Mesendoderm (in vitro differentiated cells): ENCODE measurements around the gene SLC35F1.

Source experiments
- DNase-seq: peaks from one replicate; pipeline ENCODE4 v3.0.0; 2013
- H2AK5ac ChIP-seq: 2 replicates; pipeline ENCODE4 v1.6.1; 2013; ENCODE audit warnings: low read length, inconsistent platforms
- H2BK120ac ChIP-seq: 2 replicates; pipeline ENCODE4 v1.6.1; 2013; ENCODE audit warnings: low read depth, mild to moderate bottlenecking, low read length, moderate library complexity, mixed read lengths
- H2BK15ac ChIP-seq: replicated peaks from 2 replicates; pipeline ENCODE4 v1.6.1; 2013; ENCODE audit warnings: low read depth, mild to moderate bottlenecking, moderate library complexity
- H2BK5ac ChIP-seq: 2 replicates; pipeline ENCODE4 v1.6.1; 2013; ENCODE audit warnings: low read length, inconsistent platforms
- H3K18ac ChIP-seq: 2 replicates; pipeline ENCODE4 v1.6.1; 2013; ENCODE audit warnings: mild to moderate bottlenecking, low read length, mixed read lengths
- H3K23ac ChIP-seq: one replicate; pipeline ENCODE4 v1.6.1; 2013; ENCODE audit warnings: low read length
- H3K27ac ChIP-seq: 2 replicates; pipeline ENCODE4 v1.5.1; 2013; ENCODE audit warnings: low read depth, mild to moderate bottlenecking, inconsistent platforms, low read length, moderate library complexity
- H3K27me3 ChIP-seq: 2 replicates; pipeline ENCODE4 v1.6.1; 2013; ENCODE audit warnings: low read length, control low read depth, mild to moderate bottlenecking, inconsistent platforms; ENCODE audit not compliant: insufficient read depth, poor library complexity
- H3K36me3 ChIP-seq: 2 replicates; pipeline ENCODE4 v1.6.1; 2013; ENCODE audit warnings: low read length, inconsistent platforms; ENCODE audit not compliant: control insufficient read depth, insufficient read depth
- H3K4ac ChIP-seq: one replicate; pipeline ENCODE4 v1.6.1; 2013; ENCODE audit warnings: low read depth, mild to moderate bottlenecking, low read length, moderate library complexity
- H3K4me1 ChIP-seq: 2 replicates; pipeline ENCODE4 v1.6.1; 2013; ENCODE audit warnings: low read depth, low read length, inconsistent platforms; ENCODE audit not compliant: control insufficient read depth
- H3K4me2 ChIP-seq: 2 replicates; pipeline ENCODE4 v1.6.1; 2013; ENCODE audit warnings: low read length
- H3K4me3 ChIP-seq: 2 replicates; pipeline ENCODE4 v1.5.1; 2013; ENCODE audit warnings: mild to moderate bottlenecking, low read length
- H3K56ac ChIP-seq: one replicate; pipeline ENCODE4 v1.6.1; 2013; ENCODE audit warnings: low read length
- H3K79me1 ChIP-seq: 2 replicates; pipeline ENCODE4 v1.6.1; 2013; ENCODE audit warnings: low read length, inconsistent platforms
- H3K79me2 ChIP-seq: 2 replicates; pipeline ENCODE4 v1.6.1; 2013; ENCODE audit warnings: mild to moderate bottlenecking, low read length; ENCODE audit not compliant: control insufficient read depth, insufficient read depth
- H3K9ac ChIP-seq: 2 replicates; pipeline ENCODE4 v1.6.1; 2013; ENCODE audit warnings: low read length, inconsistent platforms
- H4K5ac ChIP-seq: one replicate; pipeline ENCODE4 v1.6.1; 2013; ENCODE audit warnings: low read length
- H4K8ac ChIP-seq: one replicate; pipeline ENCODE4 v1.6.1; 2013; ENCODE audit warnings: low read depth, mild to moderate bottlenecking, control low read depth, low read length, moderate library complexity
- whole genome bisulfite sequencing: extraction: QIAGEN DNeasy Blood & Tissue Kit; methylation state at CpG from one replicate; pipeline ENCODE4 v1.1.7; 2013; ENCODE audit warnings: low lambda C conversion rate, missing lambda C conversion rate; ENCODE audit not compliant: insufficient coverage; ENCODE audit errors: extremely low coverage; 5-methylcytosine and 5-hydroxymethylcytosine counted together

The SLC35F1 gene

DNA sequence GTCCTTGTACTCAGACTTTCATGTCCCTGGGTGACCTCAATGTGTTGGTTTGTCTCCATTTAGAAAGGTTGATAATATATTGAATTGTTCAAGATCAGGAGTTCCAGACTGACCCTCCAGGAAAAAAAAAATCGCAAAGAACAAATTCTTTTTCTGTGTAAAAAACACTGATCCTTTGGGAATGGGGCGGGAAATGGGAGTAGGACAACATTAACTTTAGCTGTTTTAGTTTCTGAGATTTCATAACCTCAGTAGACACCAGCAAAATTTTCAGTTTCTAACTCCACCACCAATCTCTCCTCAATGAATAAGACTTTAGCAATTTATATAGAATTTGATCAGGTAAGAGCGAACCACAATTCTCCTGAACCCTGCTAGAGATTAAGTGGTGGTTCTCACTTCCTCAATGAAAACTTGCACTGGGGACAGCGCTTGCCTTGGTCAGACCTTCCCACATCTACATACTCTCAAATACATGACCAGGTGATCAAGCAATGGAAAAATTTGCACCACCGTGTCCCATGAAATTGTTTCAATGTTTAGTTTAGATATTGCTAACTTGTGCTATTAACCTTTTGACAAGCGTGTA is 409.8 kb downstream of the SLC35F1 start:
- H3K18ac ChIP-seq = no peak overlapping the region
- no peaks in the 10 kb centered on the region for H3K79me1 ChIP-seq
- no peaks in the 10 kb centered on the region for H3K36me3 ChIP-seq
- H2BK15ac ChIP-seq = no peak overlapping the region
- H4K8ac ChIP-seq = no peak overlapping the region
- H3K23ac ChIP-seq = no peak overlapping the region
- H3K4me3 ChIP-seq = no peak overlapping the region
- H4K5ac ChIP-seq = no peak overlapping the region
- no peaks in the 10 kb centered on the region for H3K27me3 ChIP-seq
- H3K27ac ChIP-seq = no peak overlapping the region
- no peak overlapping the region for H3K56ac ChIP-seq
- H3K9ac ChIP-seq = no peak overlapping the region
- no peak overlapping the region for H3K4me2 ChIP-seq
- no peak overlapping the region for H2BK120ac ChIP-seq
- H3K4me1 ChIP-seq = no peaks in the 10 kb centered on the region
- H2BK5ac ChIP-seq = no peak overlapping the region
- no peak overlapping the region for H2AK5ac ChIP-seq
- no peaks in the 10 kb centered on the region for H3K79me2 ChIP-seq
- DNase-seq = no peak
- no peak overlapping the region for H3K4ac ChIP-seq
- WGBS = no CpG with 5 or more reads among the region's 6 CpGs

DNA sequence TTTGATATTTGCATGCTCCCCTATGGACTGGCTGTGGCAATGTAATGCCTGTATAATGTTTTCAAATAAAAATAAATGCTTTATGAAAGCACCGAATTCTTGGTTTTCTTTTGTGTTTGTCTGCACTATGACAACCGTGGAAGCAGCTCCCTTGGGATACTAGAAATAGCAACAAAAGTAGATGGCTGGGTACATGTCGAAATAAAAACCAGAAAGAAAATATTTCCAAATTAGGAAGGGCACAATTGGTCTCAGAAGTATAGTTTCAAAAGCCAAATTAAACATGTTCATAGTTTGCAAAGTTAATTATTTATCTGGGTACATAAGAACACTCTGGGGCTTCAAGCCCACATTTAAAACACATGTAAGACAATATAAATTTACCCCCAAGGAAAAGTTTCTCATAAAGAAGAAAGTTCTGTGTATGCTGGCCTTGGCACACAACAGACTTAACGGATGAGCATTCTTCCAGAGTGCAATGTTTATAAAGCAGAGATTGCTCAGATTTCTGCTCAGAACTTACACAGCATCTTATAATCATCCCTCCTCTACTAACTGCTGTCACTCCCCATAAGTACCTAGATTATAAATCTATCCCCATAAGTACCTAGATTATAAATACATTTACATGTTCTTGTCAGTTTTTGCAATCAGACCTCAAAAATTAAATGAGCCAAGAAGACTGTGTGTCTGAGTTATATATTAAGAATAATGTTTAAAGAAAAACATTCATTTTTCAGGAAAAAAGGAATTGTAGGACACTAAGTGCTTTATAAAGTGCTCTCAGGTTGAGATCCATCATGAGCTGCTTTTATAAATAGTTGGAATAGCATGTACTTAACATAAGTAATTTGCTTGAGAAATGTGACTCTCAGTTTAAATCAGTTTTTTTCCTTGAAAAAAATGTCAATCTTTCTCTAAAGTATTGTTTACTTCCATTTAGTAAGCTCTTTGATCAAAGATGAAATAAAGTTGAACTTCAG is 410.8 kb downstream of the SLC35F1 start:
- Histone ChIP-seq H3K79me1 (no peaks in the 10 kb centered on the region), H2AK5ac (no peak overlapping the region), H3K4me2 (no peak overlapping the region), H2BK5ac (no peak overlapping the region), H3K27ac (no peak overlapping the region), H3K4me3 (no peak overlapping the region), H3K4ac (no peak overlapping the region), H3K4me1 (no peaks in the 10 kb centered on the region), H3K56ac (no peak overlapping the region), H4K5ac (no peak overlapping the region), H2BK15ac (no peak overlapping the region), H3K18ac (no peak overlapping the region), H3K36me3 (no peaks in the 10 kb centered on the region), H4K8ac (no peak overlapping the region), H3K23ac (no peak overlapping the region), H3K27me3 (no peaks in the 10 kb centered on the region), H3K79me2 (no peaks in the 10 kb centered on the region), H3K9ac (no peak overlapping the region), H2BK120ac (no peak overlapping the region)
- no peak for DNase-seq
- WGBS = no CpG with 5 or more reads among the region's 4 CpGs

DNA sequence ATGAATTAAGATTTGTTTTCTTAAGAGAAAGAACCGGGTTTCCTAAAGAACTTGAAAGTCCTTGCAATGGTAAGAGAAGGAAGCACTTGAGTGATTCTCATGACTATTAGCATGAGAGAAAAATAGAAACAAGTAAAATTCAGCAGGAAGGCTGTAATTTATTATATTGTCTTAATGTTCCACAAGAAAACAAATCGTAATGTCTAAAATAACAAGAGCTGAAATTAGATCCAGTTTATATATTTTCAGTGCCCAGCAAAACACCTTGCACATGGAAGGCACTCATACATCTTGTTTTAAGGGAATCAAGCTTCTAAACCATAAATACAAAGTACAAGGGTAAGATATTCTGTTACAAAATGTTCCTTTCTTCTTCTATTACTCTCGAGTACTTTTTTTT is 411.6 kb downstream of the SLC35F1 start:
- H3K4ac ChIP-seq = no peak overlapping the region
- no peak overlapping the region for H3K23ac ChIP-seq
- H3K18ac ChIP-seq = no peak overlapping the region
- no peaks in the 10 kb centered on the region for H3K27me3 ChIP-seq
- H3K79me2 ChIP-seq = no peaks in the 10 kb centered on the region
- H2BK15ac ChIP-seq = no peak overlapping the region
- no peak overlapping the region for H2BK5ac ChIP-seq
- H4K8ac ChIP-seq = no peak overlapping the region
- WGBS = no CpG with 5 or more reads among the region's 3 CpGs
- no peaks in the 10 kb centered on the region for H3K79me1 ChIP-seq
- H3K27ac ChIP-seq = no peak overlapping the region
- no peak overlapping the region for H3K56ac ChIP-seq
- H3K4me2 ChIP-seq = no peak overlapping the region
- no peak for DNase-seq
- no peak overlapping the region for H4K5ac ChIP-seq
- no peaks in the 10 kb centered on the region for H3K4me1 ChIP-seq
- no peak overlapping the region for H2BK120ac ChIP-seq
- H3K36me3 ChIP-seq = no peaks in the 10 kb centered on the region
- H3K9ac ChIP-seq = no peak overlapping the region
- H2AK5ac ChIP-seq = no peak overlapping the region
- H3K4me3 ChIP-seq = no peak overlapping the region

DNA sequence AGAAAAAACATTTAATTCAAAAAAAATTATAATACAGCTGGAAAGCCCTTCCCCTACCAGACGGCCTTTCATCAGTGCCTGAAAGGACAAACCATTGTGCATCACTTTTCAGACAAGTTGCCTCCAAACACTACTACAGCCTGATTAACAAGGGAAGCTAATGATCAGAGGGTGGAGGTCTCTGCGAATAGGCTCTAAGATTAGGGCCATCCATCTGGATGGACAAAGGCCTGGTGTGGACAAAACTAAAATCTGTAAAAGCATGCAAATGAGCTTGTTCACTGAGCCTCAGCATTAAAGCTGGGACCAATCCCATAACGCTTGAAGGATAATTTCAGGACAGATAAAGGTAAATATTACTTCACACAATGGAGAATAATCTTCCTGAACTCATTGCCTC is 412.4 kb downstream of the SLC35F1 start:
- Histone ChIP-seq H2BK15ac (no peak overlapping the region), H3K36me3 (no peaks in the 10 kb centered on the region), H3K79me2 (no peaks in the 10 kb centered on the region), H4K8ac (no peak overlapping the region), H4K5ac (no peak overlapping the region), H3K4me3 (no peak overlapping the region), H2AK5ac (no peak overlapping the region), H3K79me1 (no peaks in the 10 kb centered on the region), H2BK5ac (no peak overlapping the region), H3K4ac (no peak overlapping the region), H2BK120ac (no peak overlapping the region), H3K56ac (no peak overlapping the region), H3K4me2 (no peak overlapping the region), H3K23ac (no peak overlapping the region), H3K27ac (no peak overlapping the region), H3K18ac (no peak overlapping the region), H3K9ac (no peak overlapping the region), H3K27me3 (no peaks in the 10 kb centered on the region), H3K4me1 (peaks cover 2% of the 10 kb centered on the region)
- DNase-seq = no peak
- WGBS = no CpG with 5 or more reads among the region's 3 CpGs

DNA sequence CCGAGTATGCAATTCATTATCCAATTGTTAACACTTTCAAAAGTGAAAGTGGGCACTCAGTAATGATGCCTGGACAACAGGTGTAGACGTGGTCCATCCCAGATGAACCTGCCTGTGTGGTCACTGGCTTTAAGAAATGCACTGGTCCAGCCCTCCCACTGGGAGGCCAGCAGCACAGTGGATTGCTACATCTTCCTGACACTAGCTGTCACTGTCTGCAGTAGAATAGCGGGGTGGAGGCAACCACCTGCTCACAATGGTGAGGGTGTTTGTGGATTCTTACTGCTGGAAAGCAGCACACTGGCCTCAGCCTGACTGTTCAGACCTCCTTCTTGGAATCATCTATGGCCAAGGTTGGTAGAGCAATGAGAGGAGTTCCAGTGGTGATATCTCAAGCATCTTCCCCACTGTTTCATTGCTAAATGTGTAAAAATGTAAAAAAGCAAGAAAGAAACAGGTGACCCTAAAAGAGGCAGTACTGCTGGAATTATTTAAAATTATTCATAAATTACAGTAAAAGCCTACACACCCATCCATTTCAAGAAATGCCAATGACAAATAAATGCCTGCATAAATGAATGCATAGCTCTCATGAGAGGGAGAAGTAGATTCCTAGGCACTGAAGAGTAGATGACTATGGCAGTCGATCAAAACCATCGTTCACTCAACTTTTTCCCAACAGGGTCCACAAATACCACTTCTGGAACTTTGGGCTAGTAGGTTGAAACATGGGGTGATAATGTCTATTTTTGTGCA is 413.0 kb downstream of the SLC35F1 start:
- DNase-seq = peak; percentile 7
- WGBS = no CpG with 5 or more reads among the region's 5 CpGs

More for the DNA sequence above, 413.0 kb downstream of the SLC35F1 start:
- Histone ChIP-seq H2BK120ac (no peak overlapping the region), H2BK15ac (no peak overlapping the region), H3K18ac (no peak overlapping the region), H3K9ac (no peak overlapping the region), H3K4me1 (peaks cover 2% of the 10 kb centered on the region), H4K5ac (no peak overlapping the region), H3K27ac (no peak overlapping the region), H3K4ac (no peak overlapping the region), H3K79me2 (no peaks in the 10 kb centered on the region), H2AK5ac (no peak overlapping the region), H3K27me3 (no peaks in the 10 kb centered on the region), H3K4me3 (no peak overlapping the region), H2BK5ac (no peak overlapping the region), H3K36me3 (no peaks in the 10 kb centered on the region), H3K79me1 (no peaks in the 10 kb centered on the region), H3K4me2 (no peak overlapping the region), H3K56ac (no peak overlapping the region), H4K8ac (no peak overlapping the region), H3K23ac (no peak overlapping the region)
